ENCODE measurements around the gene ZBTB32.

The ZBTB32 gene

GRCh38 chr19:35738887-35739229 is 34.5 kb downstream of the ZBTB32 start:
- DNase-seq: no peak

DNA sequence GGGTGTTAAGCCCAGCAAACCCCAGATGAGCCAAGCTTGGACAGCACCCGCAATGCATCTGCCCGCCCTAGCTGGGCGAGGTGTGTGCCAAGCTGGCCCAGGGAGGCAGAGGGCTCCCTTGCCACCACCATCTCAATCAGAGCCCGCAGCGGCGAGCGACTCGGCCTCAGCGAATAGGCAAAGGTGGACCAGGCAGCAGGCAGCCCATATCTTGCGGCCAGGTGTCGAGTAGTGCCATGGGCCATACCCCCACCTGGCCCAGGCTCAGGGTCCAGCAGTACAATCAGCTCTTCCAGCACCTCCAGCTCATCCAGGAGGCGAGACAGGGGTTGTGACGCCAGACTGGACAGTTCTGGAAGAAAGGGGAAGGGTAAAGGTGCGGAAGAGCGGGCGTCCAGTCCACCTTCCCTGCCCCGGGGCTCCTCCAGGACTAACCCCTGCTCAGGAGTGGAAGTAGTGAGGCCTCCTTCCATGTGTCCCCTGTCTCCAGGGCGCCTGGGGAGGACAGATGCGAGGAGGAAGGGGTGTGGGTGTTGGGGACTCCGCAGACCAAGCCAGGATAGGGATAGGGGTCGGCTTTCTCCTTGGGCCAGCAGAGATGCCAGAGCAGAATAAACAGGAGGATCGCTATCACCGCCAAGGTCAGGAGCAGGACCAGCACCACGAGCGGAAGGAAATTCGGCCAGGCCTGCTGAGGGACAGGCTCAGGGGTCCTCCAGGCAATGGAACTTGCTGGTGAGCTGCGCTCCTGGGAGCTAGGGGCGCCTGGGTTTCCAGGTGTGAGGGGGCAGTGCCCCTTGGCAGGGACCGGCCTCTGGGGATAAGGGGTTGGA is 35.1 kb downstream of the ZBTB32 start:
- DNase-seq: peak; percentile 66

DNA sequence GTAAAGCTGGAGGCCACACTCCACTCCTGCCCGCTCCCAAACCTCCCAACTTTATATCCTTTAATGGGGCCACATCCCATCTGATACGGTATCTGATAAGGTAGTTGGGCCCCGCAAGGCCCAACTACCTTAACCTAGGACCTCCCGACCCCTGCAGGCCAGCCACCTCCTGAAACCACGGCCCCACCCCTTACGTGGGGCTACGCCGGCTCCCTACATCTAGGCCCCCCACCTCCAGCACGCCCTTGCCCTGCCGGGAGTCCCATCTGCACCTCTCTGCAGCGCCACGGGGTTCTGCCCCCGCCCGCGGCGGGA is 35.7 kb downstream of the ZBTB32 start:
- DNase-seq: no peak

DNA sequence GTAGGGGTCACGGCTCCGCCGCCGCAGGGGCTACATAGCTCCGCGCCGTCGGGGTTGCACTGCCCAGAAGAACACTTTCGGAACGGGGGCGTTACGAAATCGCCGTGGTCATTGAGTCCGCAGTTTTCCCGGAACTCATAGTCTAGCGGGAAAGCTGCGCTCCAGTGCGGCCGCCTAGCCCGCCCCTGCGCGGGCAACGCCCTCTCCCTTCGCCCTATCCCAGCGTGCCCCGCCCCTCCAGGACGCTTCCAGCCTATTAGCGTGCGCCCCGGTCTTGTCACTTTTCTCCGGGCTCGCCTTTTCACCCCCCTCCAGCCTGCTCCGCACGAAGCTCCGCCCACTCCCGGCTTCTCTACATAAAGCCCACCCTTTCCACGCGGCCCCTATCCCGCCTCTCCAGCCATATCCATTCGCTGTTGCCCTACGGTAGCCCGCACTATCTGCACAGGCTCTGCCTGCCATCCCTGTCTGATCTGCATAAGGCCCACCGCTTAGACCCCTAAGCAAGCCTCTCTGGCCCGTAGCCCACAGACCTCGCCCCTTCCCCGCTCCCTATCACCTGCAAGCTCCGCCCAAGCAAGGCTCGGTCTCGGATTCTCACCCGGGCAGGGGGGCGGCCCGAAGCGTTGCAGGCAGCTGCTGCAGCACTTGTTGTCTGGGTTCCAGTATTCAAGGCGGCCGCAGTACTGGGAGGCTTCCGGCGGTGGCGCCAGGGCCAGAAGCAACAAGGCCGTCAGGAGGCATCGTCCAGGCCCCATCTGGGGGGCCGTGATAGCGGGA is 36.3 kb downstream of the ZBTB32 start:
- peak; percentile 96 for DNase-seq

GRCh38 chr19:35741203-35741515 is 36.8 kb downstream of the ZBTB32 start:
- DNase-seq: no peak

DNA sequence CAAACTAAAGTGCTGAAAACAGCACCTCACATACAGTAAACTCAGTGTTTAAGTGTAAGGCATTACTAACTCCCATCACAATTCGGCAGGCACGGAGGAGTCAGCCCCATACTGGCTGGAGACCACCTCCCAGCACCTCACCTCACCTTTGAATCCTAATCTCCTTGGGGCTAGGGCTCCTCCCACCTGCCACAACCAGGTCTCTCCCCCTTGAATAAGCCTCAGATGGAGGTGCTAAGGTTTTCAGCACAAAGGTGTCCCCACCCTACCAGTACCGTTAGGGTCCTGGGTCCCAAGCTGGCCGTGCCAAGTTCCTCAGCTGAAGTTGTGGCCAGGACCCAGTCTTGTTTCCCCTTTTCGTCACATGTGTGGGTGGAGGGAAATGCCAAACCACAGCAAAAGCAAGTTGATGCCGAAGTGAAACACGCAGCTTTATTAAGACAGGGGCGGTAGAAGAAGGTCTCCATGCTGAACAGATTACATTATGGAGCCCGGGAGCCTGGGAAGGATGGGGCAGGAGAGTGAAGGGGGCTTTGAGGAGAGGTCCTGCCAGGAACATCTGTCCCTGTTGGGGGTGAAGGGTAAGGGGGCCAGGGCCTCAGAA is 37.9 kb downstream of the ZBTB32 start, which contains the start of gene IGFLR1:
Gene IGFLR1 (minus strand): TSS at position 332 of the 604 bp plus-strand sequence. CDS start 1,272 bp downstream, outside the sequence.
- DNase-seq: peak; percentile 88

DNA sequence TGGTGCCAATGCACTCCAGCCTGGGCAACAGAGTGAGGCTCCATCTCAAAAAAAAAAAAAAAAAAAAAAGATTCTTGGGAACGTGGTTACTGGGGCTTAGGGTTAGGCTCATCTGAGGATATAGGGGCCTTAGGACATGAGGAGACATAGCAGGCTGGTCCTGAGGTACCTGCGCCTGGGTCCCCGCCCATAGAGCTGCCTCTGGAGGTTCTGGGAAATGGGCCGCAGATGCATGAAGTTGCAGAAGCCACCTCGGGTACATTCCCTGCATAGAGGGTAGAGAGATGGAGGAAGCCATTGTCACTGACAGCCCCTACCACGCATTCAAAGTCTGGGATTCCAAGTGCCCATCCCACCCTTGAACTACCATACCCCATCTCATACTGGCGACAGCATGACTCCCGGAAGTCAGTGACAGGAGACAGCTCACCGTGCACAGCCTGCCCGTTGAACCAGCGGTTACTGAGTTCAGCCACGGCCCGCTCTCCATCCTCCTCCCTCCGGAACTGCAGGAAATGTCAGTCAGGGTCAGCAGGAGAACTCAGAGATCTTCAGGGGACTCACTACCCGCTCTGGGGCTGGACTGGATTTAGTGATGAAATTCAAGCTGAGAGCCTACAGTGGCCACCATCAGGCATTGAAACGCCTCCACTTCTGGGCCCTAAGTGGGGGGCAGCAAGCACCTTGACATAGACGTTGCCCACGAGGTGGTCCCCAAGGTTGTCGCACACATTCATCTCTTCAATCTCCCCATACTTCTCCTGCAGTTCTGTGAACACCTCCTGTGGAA is 39.5 kb downstream of the ZBTB32 start:
- no peak for DNase-seq

DNA sequence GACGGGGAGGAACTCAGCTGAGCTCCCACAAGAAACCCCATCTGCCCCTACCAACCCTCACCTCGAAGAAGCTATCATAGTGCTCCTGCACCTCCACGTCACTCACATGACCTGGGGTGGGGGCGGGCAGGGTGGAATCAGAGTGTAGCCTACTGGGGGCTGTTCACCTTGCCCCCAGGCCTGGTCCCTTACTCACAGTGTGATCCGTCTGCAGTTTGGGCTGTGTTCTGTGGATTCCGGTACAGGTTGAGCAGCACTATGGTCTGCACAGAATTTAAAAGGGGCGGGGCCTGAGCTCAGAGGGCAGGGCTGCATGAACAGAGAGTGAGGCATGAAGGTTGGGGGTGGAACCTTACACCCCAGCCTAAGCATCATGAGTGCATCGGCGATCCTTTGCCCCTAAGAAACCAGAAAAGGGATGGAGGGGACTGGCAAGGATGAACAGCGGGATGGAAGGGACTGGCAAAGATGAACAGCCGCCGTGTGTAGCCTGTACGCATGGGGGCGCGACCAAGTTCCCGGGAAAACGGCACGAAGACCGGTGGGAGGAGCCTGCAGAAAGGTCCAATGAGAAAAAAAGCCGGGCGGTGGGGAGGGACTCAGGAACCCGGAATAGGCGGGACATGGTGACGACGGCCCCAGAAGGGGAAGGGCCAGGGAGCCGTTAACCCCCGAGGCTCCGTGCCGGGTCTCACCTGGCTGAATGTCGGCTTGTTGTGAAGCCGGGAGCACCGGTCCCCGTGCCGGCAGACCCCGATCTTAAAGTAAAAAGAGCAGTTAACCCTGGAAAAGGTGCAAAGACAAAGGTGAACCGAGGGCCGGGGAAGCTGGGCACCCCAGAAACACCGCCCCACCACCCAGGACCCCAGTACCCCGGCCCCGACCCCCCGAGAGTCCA is 40.3 kb downstream of the ZBTB32 start:
- peak; percentile 96 for DNase-seq

GRCh38 chr19:35745328-35746086 is 41.1 kb downstream of the ZBTB32 start, which contains the start of the genes PSENEN and U2AF1L4:
TSS of gene PSENEN (plus strand) at chr19:35745651. CDS start at chr19:35745931, 280 bp downstream.
TSS of gene U2AF1L4 (minus strand) at chr19:35745418. CDS start at chr19:35745391, 27 bp downstream.
- peak; percentile 94 for DNase-seq

DNA sequence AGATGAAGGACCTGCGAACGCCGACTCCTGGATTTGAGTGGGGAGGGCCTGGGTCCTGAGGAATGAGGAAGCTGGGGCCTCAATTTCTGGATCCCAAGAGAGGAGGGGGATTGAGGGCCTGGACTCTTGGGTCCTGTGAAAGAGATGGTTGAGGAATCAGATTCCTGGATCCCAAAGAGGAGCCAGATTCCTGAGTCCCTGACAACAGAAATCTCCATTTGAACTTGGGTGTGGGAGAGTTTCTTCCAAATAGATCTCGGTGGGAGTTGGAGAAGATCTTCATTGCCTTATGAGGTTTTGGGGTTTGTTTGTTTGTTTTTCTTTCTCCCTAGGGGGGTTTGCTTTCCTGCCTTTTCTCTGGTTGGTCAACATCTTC is 41.7 kb downstream of the ZBTB32 start:
- no peak for DNase-seq

GRCh38 chr19:35746531-35746930 is 42.2 kb downstream of the ZBTB32 start:
- no peak for DNase-seq

- DNase-seq: peak; percentile 98
Measured at GRCh38 chr19:35748106-35749020, 44.0 kb downstream of the ZBTB32 start, which contains the start of gene LIN37. TSS of gene LIN37 (plus strand) at chr19:35748576. CDS start at chr19:35748725, 149 bp downstream.

DNA sequence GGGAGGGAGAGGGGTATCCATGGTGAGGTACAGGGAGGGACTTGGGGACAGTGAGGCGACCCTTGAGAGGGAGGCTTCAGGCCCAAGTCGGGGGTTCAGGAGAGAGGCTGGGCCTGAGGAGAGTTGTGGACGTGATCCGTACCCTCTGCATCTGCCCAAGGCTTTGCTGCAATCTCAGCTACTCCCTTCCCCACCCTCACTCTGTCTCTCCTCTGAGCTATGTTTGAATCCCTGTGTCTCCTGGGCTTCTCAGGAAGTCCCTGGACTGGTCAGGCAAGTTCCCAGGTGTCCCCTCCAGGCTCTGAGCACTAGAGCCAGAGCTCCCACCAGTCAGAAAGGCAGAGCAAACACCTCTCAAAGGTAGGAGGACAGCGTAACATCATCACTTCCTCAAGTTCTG is 45.8 kb downstream of the ZBTB32 start:
- DNase-seq: no peak

DNA sequence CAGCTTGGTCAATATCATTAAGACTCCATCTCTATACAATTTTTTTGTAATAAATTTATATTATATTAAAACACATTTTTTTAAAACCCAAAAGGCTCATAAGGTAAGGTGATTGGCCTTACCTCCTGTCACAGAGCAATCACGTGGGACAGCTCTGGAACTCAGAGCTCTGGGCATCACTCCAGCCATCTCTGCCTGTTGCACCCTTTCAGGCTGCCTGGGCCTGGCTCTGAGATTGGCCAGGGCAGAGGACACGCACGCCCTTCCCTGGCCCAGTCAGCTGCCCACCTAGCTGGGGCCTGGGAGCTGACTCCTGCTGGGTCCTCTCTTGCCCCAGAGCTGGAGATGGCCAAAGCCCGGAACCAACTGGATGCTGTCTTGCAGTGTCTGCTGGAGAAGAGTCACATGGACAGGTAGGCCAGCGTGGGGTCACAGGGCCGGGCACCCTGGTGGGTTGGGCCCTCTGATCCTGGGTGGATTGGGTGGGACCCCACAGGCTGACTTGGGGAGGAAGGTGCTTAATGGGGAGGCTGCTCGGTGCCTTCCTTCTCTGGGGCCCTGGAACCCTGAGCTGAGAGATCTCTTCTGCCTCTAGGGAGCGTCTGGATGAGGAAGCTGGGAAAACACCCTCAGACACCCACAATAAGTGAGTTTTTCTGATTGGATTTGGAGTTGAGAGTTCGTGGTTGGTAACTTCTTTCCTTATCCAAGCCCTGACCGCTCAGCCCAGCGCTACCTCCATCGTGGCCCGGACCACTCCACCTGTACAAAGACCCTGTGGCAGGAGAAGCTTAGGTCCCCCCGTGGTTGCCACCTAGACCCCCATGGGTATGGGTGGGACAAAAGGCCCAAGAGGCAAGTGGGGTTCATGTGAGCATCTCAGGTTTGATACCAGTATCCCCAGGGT is 47.7 kb downstream of the ZBTB32 start:
- DNase-seq: no peak

GRCh38 chr19:35752746-35753350 is 48.5 kb downstream of the ZBTB32 start:
- DNase-seq: no peak

DNA sequence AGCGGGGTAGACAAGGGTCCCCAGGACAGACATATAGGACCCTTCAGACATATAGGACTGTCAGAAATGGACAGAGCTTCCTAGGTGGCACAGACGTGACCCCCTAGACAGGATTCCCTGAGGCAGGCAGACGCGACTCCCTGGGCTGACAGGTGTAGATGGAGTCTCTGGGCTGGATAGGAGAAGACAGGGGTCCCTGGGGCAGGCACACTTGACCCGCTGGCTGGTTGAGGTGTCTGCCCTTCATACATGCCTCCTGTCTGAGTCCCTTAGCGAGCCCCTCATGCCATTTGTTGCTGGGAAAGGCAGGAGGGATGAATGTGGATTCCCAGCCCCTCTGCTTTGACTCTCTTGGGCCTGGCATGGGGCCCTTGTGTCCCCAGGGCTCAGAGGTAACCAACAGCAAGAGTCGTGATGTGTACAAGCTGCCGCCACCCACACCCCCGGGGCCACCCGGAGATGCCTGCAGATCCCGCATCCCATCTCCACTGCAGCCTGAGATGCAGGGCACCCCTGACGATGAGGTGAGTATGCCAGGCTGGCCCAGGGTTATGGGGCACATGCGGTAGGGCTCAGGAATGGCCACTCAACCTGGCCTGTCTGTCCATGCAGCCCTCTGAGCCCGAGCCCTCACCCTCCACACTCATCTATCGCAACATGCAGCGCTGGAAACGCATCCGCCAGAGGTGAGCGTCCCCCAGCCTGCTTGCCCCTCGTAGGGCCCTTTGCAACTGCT is 49.4 kb downstream of the ZBTB32 start:
- DNase-seq: no peak

GRCh38 chr19:35754370-35755130 is 50.2 kb downstream of the ZBTB32 start:
- no peak for DNase-seq

Data from activated CD8-positive, alpha-beta memory T cell treated with anti-CD3 and anti-CD28 coated beads for 24 hours (primary cell).